Gastrocnemius medialis (tissue), 4 donors: Measurements from ENCODE around the gene RIPK4. TPM values are rescaled to one million over a fixed set of nuclear protein-coding genes. Genes with fewer than 3 reads are reported as not detected.

Experiments
- ATAC-seq, 2 donors: fragments of 150-250 bp; one replicate each; pipeline ENCODE4 v1.9.1; 2016
- DNase-seq, 2 donors: peaks; one replicate each; pipeline ENCODE4 v3.0.0-alpha.2; 2019
- H3K27ac ChIP-seq, 4 donors: fragments of 200-600 bp; sonication (generic); 1 replicate in 1 of 4; 2 replicates in 3 of 4; pipeline ENCODE4 v1.5.1; 2016 to 2018; ENCODE audit warnings: mild to moderate bottlenecking in 2 of 4, moderate library complexity in 1 of 4
- H3K27me3 ChIP-seq, 3 donors: fragments of 200-600 bp; sonication (generic) in 2 of 3; 1 replicate in 1 of 3; 2 replicates in 2 of 3; pipeline versions ENCODE4 v1.5.1 to v1.6.0; 2016 to 2019; ENCODE audit warnings: mild to moderate bottlenecking in 1 of 3, moderate library complexity in 1 of 3
- H3K36me3 ChIP-seq, 2 donors: fragments of 200-600 bp; sonication (generic) in 1 of 2; one replicate each; pipeline ENCODE4 v1.5.1; 2017 to 2018
- H3K4me1 ChIP-seq, 2 donors: fragments of 200-600 bp; sonication (generic) in 1 of 2; one replicate each; pipeline ENCODE4 v1.5.1; 2016 to 2017; ENCODE audit warnings: mild to moderate bottlenecking in 2 of 2
- H3K4me3 ChIP-seq, 4 donors: fragments of 200-600 bp; sonication (generic) in 3 of 4; 1 replicate in 1 of 4; 2 replicates in 3 of 4; pipeline ENCODE4 v1.5.1; 2016 to 2019; ENCODE audit warnings: mild to moderate bottlenecking in 2 of 4
- H3K9me3 ChIP-seq, 3 donors: fragments of 200-600 bp; sonication (generic) in 2 of 3; 1 replicate in 1 of 3; 2 replicates in 2 of 3; pipeline ENCODE4 v1.5.1; 2016 to 2019
- POLR2A ChIP-seq, 2 donors: fragments of 450-650 bp; IDR thresholded peaks; one replicate each; pipeline ENCODE4 v1.6.1; 2017; ENCODE audit warnings: antibody characterized with exemption in 2 of 2, mild to moderate bottlenecking in 2 of 2, moderate library complexity in 2 of 2
- in situ Hi-C, 4 donors: fragments of 200-750 bp; cut with MboI; loops; one replicate each; pipeline versions ENCODE4 v1.15.0 to v1.8.0; 2017; ENCODE audit warnings: low sequenced_read_pairs in 4 of 4
- intact Hi-C: fragments of 100-400 bp; cut with DNase I; formaldehyde crosslinking; loops from one replicate; pipeline ENCODE4 v1.15.1; 2023; ENCODE audit warnings: low total_unique reads
- total RNA-seq, 4 donors: library from RNA; depleted of rRNA; stranded (reverse); fragments of >200 nt; gene quantifications; one replicate each; pipeline versions ENCODE4 v1.1.0 to v1.2.3, GENCODE V29; 2016
- TF ChIP-seq, protein P1 (sequence below), 5 experiments: fragments of 450-650 bp in 3 of 5; fragments of 200-600 bp in 2 of 5; sonication (generic) in 2 of 5; IDR thresholded peaks in 4 of 5; conservative IDR thresholded peaks in 1 of 5; 1 replicate in 4 of 5; 2 replicates in 1 of 5; pipeline ENCODE4 v1.5.1; 2016 to 2019; ENCODE audit warnings: antibody characterized with exemption in 5 of 5, mild to moderate bottlenecking in 3 of 5, moderate library complexity in 3 of 5

RIPK4 gene
- total RNA-seq, 4 donors from 2014 or later, result 0.04 to 0.07 TPM; not detected in 2

DNA sequence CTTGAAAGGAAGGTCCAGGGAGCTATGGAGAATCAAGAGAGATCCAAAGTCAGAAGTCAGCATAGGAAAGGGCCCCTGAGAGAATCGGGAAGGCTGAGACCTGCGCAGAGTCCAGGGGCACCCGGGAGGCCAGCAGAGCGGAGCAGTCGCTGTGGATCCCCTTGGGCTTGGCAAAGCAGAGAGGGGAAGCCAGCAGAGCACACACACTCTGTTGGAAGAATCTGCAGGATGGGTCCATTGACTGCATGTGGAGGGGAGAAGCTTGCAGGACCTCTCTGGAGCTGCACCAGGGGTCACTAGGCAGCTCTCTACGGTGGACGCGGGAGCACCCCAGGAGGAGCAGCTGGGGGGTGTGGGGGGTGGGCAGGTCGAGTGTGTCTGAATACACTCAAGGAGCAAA, 6.4 kb downstream of the RIPK4 start:
- H3K36me3 ChIP-seq, result no peaks in the 10 kb centered on the region
- TF ChIP-seq, protein P1, sequence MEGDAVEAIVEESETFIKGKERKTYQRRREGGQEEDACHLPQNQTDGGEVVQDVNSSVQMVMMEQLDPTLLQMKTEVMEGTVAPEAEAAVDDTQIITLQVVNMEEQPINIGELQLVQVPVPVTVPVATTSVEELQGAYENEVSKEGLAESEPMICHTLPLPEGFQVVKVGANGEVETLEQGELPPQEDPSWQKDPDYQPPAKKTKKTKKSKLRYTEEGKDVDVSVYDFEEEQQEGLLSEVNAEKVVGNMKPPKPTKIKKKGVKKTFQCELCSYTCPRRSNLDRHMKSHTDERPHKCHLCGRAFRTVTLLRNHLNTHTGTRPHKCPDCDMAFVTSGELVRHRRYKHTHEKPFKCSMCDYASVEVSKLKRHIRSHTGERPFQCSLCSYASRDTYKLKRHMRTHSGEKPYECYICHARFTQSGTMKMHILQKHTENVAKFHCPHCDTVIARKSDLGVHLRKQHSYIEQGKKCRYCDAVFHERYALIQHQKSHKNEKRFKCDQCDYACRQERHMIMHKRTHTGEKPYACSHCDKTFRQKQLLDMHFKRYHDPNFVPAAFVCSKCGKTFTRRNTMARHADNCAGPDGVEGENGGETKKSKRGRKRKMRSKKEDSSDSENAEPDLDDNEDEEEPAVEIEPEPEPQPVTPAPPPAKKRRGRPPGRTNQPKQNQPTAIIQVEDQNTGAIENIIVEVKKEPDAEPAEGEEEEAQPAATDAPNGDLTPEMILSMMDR (IDR thresholded peaks at IDR 0.05 in 4 of 5, conservative IDR thresholded peaks at IDR 0.05 in 1 of 5), result no peak
- TF ChIP-seq POLR2A (IDR thresholded peaks at IDR 0.05), result no peak
- in situ Hi-C loops (loop anchor here in 1 of 4 donors (25.0 kb wide), 1 partner anchor 98 kb away; no protein-coding TSS in a partner anchor), intact Hi-C loops (no loop called here)
- no peak for DNase-seq
- no peak overlapping the region for H3K4me3 ChIP-seq
- peaks cover 0 to 5% of the 10 kb centered on the region in 2 donors for H3K4me1 ChIP-seq
- no peak for ATAC-seq
- peaks cover 26 to 30% (median 26%) of the 10 kb centered on the region in 3 donors for H3K27me3 ChIP-seq
- no peak overlapping the region for H3K27ac ChIP-seq
- H3K9me3 ChIP-seq, result no peaks in the 10 kb centered on the region

DNA sequence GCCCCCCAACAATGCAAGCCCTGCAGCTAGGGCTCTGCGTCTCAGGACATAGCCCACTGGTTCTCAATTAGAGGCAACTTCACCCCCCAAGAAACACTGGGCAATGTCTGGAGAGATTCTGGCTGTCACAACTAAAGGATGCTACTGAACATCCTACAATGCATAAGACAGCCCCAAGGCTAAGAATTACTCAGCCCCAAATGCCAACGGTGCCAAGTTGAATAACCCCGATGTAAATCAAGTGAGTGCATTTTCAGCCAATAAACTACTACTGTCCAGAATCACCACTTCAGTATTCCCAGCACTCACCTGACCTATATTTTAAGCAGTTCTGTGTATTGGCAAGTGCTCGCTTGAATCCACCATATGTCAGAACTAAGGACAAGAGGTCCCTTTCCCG, 6.9 kb downstream of the RIPK4 start:
- Histone ChIP-seq H3K4me1 (peaks cover 0 to 5% of the 10 kb centered on the region in 2 donors), H3K27ac (no peak overlapping the region), H3K4me3 (no peak overlapping the region), H3K9me3 (no peaks in the 10 kb centered on the region), H3K27me3 (peaks cover 21 to 27% (median 23%) of the 10 kb centered on the region in 3 donors), H3K36me3 (no peaks in the 10 kb centered on the region)
- no peak for ATAC-seq
- no peak for DNase-seq
- in situ Hi-C loops (loop anchor here in 1 of 4 donors (25.0 kb wide), 1 partner anchor 98 kb away; no protein-coding TSS in a partner anchor), intact Hi-C loops (no loop called here)
- TF ChIP-seq, protein P1 (IDR thresholded peaks at IDR 0.05 in 4 of 5, conservative IDR thresholded peaks at IDR 0.05 in 1 of 5), result no peak
- no peak for TF ChIP-seq POLR2A (IDR thresholded peaks at IDR 0.05)

DNA sequence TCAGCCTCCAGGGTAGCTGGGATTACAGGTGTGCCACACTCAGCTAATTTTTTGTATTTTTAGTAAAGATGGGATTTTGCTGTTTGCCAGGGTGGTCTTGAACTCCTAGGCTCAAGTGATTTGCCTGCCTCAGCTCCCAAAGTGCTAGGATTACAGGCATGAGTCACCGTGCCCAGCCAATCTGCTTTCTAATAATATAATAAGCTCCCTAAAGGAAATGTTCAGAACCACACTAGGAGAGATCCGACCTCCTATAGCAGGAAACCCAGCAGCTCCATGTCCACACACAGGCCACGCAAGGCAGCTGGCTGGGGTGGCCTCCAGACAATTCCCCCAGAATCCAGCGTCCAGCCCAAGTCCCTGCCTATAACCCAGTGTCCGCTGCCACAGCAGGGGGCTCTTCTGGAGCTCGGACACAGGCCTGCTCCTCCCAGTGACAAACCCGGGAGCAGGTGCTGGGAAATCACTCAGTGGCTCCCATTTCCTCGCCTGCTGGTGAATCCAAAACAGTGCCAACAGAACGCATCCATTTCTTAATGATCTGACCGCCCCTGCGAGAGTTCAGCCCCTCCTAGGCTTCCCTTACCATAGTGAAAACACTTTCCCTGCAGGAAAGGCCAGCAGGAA, 7.5 kb downstream of the RIPK4 start:
- ATAC-seq, result no peak
- in situ Hi-C loops, result loop anchor here in 1 of 4 donors (25.0 kb wide), 1 partner anchor 97 kb away; no protein-coding TSS in a partner anchor
- Histone ChIP-seq H3K4me3 (no peak overlapping the region), H3K9me3 (no peaks in the 10 kb centered on the region), H3K27ac (no peak overlapping the region), H3K27me3 (peaks cover 19 to 25% (median 23%) of the 10 kb centered on the region in 3 donors), H3K4me1 (peaks cover 0 to 5% of the 10 kb centered on the region in 2 donors), H3K36me3 (no peaks in the 10 kb centered on the region)
- no peak for TF ChIP-seq POLR2A (IDR thresholded peaks at IDR 0.05)
- TF ChIP-seq, protein P1 (IDR thresholded peaks at IDR 0.05 in 4 of 5, conservative IDR thresholded peaks at IDR 0.05 in 1 of 5), result no peak
- intact Hi-C loops, result no loop called here
- DNase-seq, result no peak

DNA sequence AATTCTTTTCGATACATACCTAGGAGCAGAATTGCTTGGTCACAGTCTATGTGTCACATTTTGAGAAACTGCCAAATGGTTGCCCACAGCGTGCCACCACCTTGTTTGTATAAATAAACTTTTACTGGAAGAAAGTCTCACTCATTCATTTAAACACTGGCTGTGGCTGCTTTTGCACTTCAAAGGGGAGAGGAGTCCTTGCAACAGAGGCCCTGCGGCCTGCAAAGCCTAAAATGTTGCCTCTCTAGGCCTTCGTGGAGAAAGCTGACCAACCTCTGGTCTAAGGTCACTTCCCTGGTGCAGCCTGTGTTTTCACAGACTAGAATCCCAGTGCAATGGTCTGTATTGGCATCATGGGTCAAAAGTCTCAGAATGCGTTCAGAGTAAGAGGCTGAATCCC, 8.3 kb downstream of the RIPK4 start:
- in situ Hi-C loops, result loop anchor here in 1 of 4 donors (25.0 kb wide), 1 partner anchor 96 kb away; no protein-coding TSS in a partner anchor
- ATAC-seq (no peak), DNase-seq (no peak)
- intact Hi-C loops, result no loop called here
- H3K27ac ChIP-seq, result no peak overlapping the region
- no peaks in the 10 kb centered on the region for H3K9me3 ChIP-seq
- peaks cover 12 to 19% (median 17%) of the 10 kb centered on the region in 3 donors for H3K27me3 ChIP-seq
- TF ChIP-seq, protein P1 (IDR thresholded peaks at IDR 0.05 in 4 of 5, conservative IDR thresholded peaks at IDR 0.05 in 1 of 5), result no peak
- no peak for TF ChIP-seq POLR2A (IDR thresholded peaks at IDR 0.05)
- no peaks in the 10 kb centered on the region for H3K36me3 ChIP-seq
- H3K4me3 ChIP-seq, result no peak overlapping the region
- H3K4me1 ChIP-seq, result peaks cover 0 to 5% of the 10 kb centered on the region in 2 donors
